GM06990 (cell line): Measurements from ENCODE around the gene LIG3.

Experiments used
- DNase-seq: peaks from one replicate; pipeline ENCODE4 v3.0.0-alpha.2; 2011; ENCODE audit not compliant: insufficient read length; ENCODE audit errors: extremely low read depth
- H3K27me3 ChIP-seq: replicated peaks from 2 replicates; pipeline ENCODE4 v1.6.0; 2011; ENCODE audit warnings: low read length; ENCODE audit not compliant: control insufficient read depth, insufficient read depth
- H3K36me3 ChIP-seq: 2 replicates; pipeline ENCODE4 v1.5.1; 2011; ENCODE audit warnings: low read length; ENCODE audit not compliant: control insufficient read depth, insufficient read depth
- H3K4me3 ChIP-seq: replicated peaks from 2 replicates; pipeline ENCODE4 v1.5.1; 2011; ENCODE audit warnings: low read depth, mild to moderate bottlenecking, control low read depth, low read length
- CTCF ChIP-seq: IDR thresholded peaks from 2 replicates; pipeline ENCODE4 v1.5.1; 2011; ENCODE audit warnings: low read length, control low read depth, mild to moderate bottlenecking, inconsistent platforms; ENCODE audit not compliant: insufficient read depth, poor library complexity, severe bottlenecking

Gene LIG3

GRCh38 chr17:35002876-35003551, 22.7 kb downstream of the LIG3 start:
- peaks cover 27% of the 10 kb centered on the region for H3K36me3 ChIP-seq
- no peak for DNase-seq
- no peak overlapping the region for H3K4me3 ChIP-seq
- no peaks in the 10 kb centered on the region for H3K27me3 ChIP-seq
- no peak for TF ChIP-seq CTCF

- H3K27me3 ChIP-seq = no peaks in the 10 kb centered on the region
- H3K36me3 ChIP-seq = peaks cover 28% of the 10 kb centered on the region
- no peak for DNase-seq
- no peak overlapping the region for H3K4me3 ChIP-seq
- no peak for TF ChIP-seq CTCF
Observed at GRCh38 chr17:35003778-35004177, 23.5 kb downstream of the LIG3 start.

- Histone ChIP-seq H3K4me3 (no peak overlapping the region), H3K36me3 (peaks cover 29% of the 10 kb centered on the region), H3K27me3 (no peaks in the 10 kb centered on the region)
- no peak for TF ChIP-seq CTCF
- DNase-seq = no peak
Observed at GRCh38 chr17:35006345-35006744, 26.0 kb downstream of the LIG3 start.

GRCh38 chr17:35006961-35007360, 26.6 kb downstream of the LIG3 start:
- TF ChIP-seq CTCF = no peak
- no peaks in the 10 kb centered on the region for H3K27me3 ChIP-seq
- no peak for DNase-seq
- H3K36me3 ChIP-seq = peaks cover 29% of the 10 kb centered on the region
- H3K4me3 ChIP-seq = no peak overlapping the region

GRCh38 chr17:35010093-35010492, 29.8 kb downstream of the LIG3 start:
- H3K36me3 ChIP-seq = peaks cover 24% of the 10 kb centered on the region
- TF ChIP-seq CTCF = no peak
- DNase-seq = no peak
- H3K27me3 ChIP-seq = no peaks in the 10 kb centered on the region
- no peak overlapping the region for H3K4me3 ChIP-seq

GRCh38 chr17:35011671-35012216, 31.4 kb downstream of the LIG3 start:
- TF ChIP-seq CTCF = no peak
- Histone ChIP-seq H3K36me3 (peaks cover 32% of the 10 kb centered on the region), H3K27me3 (no peaks in the 10 kb centered on the region), H3K4me3 (no peak overlapping the region)
- DNase-seq = no peak
